ENCODE data around the gene DTWD1.

DNA sequence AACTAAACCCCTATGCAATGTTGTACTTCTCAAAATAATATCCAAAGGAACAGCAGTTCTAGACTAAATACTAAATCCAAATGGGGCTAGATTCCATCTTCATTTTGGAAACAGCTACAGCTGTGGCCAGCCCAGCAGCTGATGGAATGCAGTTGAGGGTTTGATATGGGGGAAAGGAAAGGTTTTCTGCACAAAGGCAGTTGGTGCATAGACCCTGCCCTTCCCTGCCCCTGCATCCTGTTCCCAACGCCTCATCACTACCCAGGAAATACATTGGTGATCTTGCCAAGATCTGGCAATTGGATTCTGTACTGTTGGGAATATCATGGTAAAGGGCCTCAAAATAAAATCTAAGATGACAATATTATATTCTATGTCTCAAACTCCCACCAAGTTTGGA is 43.9 kb downstream of the DTWD1 start:
- TF ChIP-seq CTCF (IDR thresholded peaks at IDR 0.05; ENCODE audit: low read length) (no peak), EZH2 (optimal IDR thresholded peaks at IDR 0.05; ENCODE audit: low read depth, low read length) (no peak), EZH2phosphoT487 (IDR thresholded peaks at IDR 0.05; ENCODE audit: low read length) (no peak)
